Measurements from ENCODE around the gene NLRP12.
"Not testable (repeated sequence)": the region's sequence is repeated elsewhere in the genome, so short reads cannot be mapped to it uniquely, and the experiment has no call there.

The NLRP12 gene

GRCh38 chr19:53824134-53824611 is at the start of gene NLRP12:
Gene NLRP12, minus strand, starts transcription at chr19:53824314. Its CDS starts 140 bp downstream, at chr19:53824174.
- in situ Hi-C loops (cut with MboI; ENCODE audit: low sequenced_read_pairs) = no loop called here

GRCh38 chr19:53872762-53873161 is 48.6 kb upstream of the NLRP12 start:
- in situ Hi-C loops (cut with MboI; ENCODE audit: low sequenced_read_pairs) = no loop called here

GRCh38 chr19:53871454-53871853 is 47.3 kb upstream of the NLRP12 start:
- in situ Hi-C loops (cut with MboI; ENCODE audit: low sequenced_read_pairs) = no loop called here

- in situ Hi-C loops (cut with MboI; ENCODE audit: low sequenced_read_pairs) = no loop called here
These were observed 46.4 kb upstream of the NLRP12 start for GRCh38 chr19:53870485-53870844.

GRCh38 chr19:53869805-53870484 is 45.8 kb upstream of the NLRP12 start:
- in situ Hi-C loops (cut with MboI; ENCODE audit: low sequenced_read_pairs) = not testable (repeated sequence)

- in situ Hi-C loops (cut with MboI; ENCODE audit: low sequenced_read_pairs) = no loop called here
These were observed 45.0 kb upstream of the NLRP12 start for GRCh38 chr19:53868892-53869804.

- in situ Hi-C loops (cut with MboI; ENCODE audit: low sequenced_read_pairs) = no loop called here
These were observed 44.2 kb upstream of the NLRP12 start for GRCh38 chr19:53868091-53868891.

GRCh38 chr19:53867225-53868090 is 43.3 kb upstream of the NLRP12 start, which contains the start of gene MYADM:
Gene MYADM, plus strand, starts transcription at chr19:53867883. Its CDS starts 5,647 bp downstream, at chr19:53873530.
- in situ Hi-C loops (cut with MboI; ENCODE audit: low sequenced_read_pairs) = no loop called here

GRCh38 chr19:53866865-53867224 is 42.7 kb upstream of the NLRP12 start:
- in situ Hi-C loops (cut with MboI; ENCODE audit: low sequenced_read_pairs) = no loop called here

GRCh38 chr19:53865918-53866864 is 42.1 kb upstream of the NLRP12 start:
- in situ Hi-C loops (cut with MboI; ENCODE audit: low sequenced_read_pairs) = no loop called here

- in situ Hi-C loops (cut with MboI; ENCODE audit: low sequenced_read_pairs) = no loop called here
These were observed 41.4 kb upstream of the NLRP12 start for GRCh38 chr19:53865523-53865917.

GRCh38 chr19:53864308-53864836 is 40.3 kb upstream of the NLRP12 start:
- in situ Hi-C loops (cut with MboI; ENCODE audit: low sequenced_read_pairs) = no loop called here

- in situ Hi-C loops (cut with MboI; ENCODE audit: low sequenced_read_pairs) = no loop called here
These were observed 29.6 kb upstream of the NLRP12 start for GRCh38 chr19:53853707-53854106.

- in situ Hi-C loops (cut with MboI; ENCODE audit: low sequenced_read_pairs) = no loop called here
These were observed 25.1 kb upstream of the NLRP12 start for GRCh38 chr19:53849237-53849676.

- in situ Hi-C loops (cut with MboI; ENCODE audit: low sequenced_read_pairs) = no loop called here
These were observed 23.4 kb upstream of the NLRP12 start for GRCh38 chr19:53847555-53847954.

GRCh38 chr19:53844849-53845246 is 20.7 kb upstream of the NLRP12 start:
- in situ Hi-C loops (cut with MboI; ENCODE audit: low sequenced_read_pairs) = no loop called here

- in situ Hi-C loops (cut with MboI; ENCODE audit: low sequenced_read_pairs) = not testable (repeated sequence)
These were observed 16.8 kb upstream of the NLRP12 start for GRCh38 chr19:53840914-53841313.

GRCh38 chr19:53840241-53840640 is 16.1 kb upstream of the NLRP12 start:
- in situ Hi-C loops (cut with MboI; ENCODE audit: low sequenced_read_pairs) = not testable (repeated sequence)

GRCh38 chr19:53838446-53838845 is 14.3 kb upstream of the NLRP12 start:
- in situ Hi-C loops (cut with MboI; ENCODE audit: low sequenced_read_pairs) = not testable (repeated sequence)
